ENCODE data around the gene KMT5C. TPM values are rescaled to one million over a fixed set of nuclear protein-coding genes. Genes with fewer than 3 reads are reported as not detected.

The KMT5C gene
- total and polyA plus RNA-seq, 10 of the 15 experiments (the other 5 are each of a cell fraction or from before 2014, with no cell fraction given), result 0.20 to 15.8 (median 4.3) TPM; not detected in 1

DNA sequence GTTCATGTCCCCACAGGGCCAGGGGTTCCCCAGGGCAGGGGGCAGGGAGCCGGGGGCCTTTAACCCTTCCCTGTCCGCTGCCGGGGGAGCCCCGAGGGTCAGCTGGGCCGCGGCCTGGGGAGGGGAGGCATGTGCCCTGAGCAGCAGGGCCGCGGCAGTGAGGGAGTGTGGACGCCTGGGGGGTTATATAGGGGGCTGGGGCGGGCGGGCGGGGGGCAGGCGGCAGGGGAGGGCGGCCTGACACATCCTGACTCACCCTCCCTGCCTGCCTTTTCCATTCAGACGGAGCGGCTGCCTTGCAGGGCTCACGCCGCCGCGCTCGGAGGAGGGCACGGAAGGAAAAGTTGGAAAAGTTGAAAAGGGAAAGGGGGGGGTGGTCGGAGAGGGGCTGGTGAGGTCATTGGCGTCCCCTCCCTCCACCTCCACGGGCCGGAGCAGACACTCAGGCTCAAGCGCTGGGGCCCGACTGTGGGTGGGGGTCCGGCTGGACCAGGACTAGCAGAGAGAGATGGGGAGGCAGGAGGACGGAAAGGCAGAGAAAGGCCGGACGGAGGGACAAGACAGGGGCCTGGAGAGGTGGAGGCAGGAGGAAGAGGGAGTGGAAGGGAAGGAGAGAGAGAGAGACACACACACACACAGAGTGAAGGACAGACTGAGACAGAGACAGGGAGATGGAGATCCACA is 30.8 kb downstream of the KMT5C start, which contains the start of gene IL11:
TSS of gene IL11 (minus strand) at position 159 of the 684 bp plus-strand sequence. CDS start at position 6, 153 bp downstream.
- Histone ChIP-seq H3K36me3 (ENCODE audit: control insufficient read depth in 2 of 2, insufficient read depth in 2 of 2, low read length in 1 of 2) (no peaks in the 10 kb centered on the region), H3K27ac (ENCODE audit: control insufficient read depth, insufficient read depth) (no peak within 1 kb of the TSS), H3K9me3 (replicated peaks; ENCODE audit: control insufficient read depth, insufficient read depth, low read length) (no peaks in the 10 kb centered on the region), H3K4me3 (no peak within 1 kb of the TSS), H3K4me2 (ENCODE audit: control insufficient read depth, insufficient read depth) (0 out of 2 replicates have a peak within 1 kb of the TSS, but pooled peaks have one; percentile 17), H3K4me1 (ENCODE audit: control insufficient read depth, insufficient read depth, low read length) (no peaks in the 10 kb centered on the region), H4K20me1 (ENCODE audit: control insufficient read depth, insufficient read depth) (no peaks in the 10 kb centered on the region), H2AFZ (ENCODE audit: control insufficient read depth, low read depth, low read length) (no peak within 1 kb of the TSS), H3K9ac (ENCODE audit: control insufficient read depth, insufficient read depth, low read length) (no peak within 1 kb of the TSS), H3K79me2 (ENCODE audit: control insufficient read depth, insufficient read depth, low read length) (no peaks in the 10 kb centered on the region), H3K27me3 (replicated peaks in 1 of 2; ENCODE audit: control insufficient read depth in 2 of 2, insufficient read depth in 2 of 2, low read length in 1 of 2) (peaks cover 3 to 10% of the 10 kb centered on the region in 2 experiments)
- in situ Hi-C loops (cut with MboI) (no loop called here), intact Hi-C loops (cut with micrococcal nuclease; ENCODE audit: unreplicated experiment) (no loop called here)
- ChIA-PET POLR2A (no interaction called here), RAD21 (ENCODE audit: unreplicated experiment) (no interaction called here), CTCF (no interaction called here), SMC1A (ENCODE audit: uncharacterized antibody, unreplicated experiment) (no interaction called here)
- no peak for ATAC-seq
- no peak for FAIRE-seq
- 27% methylated on average over 25 of the region's 32 CpGs for WGBS (ENCODE audit: insufficient coverage, insufficient replicate concordance, low lambda C conversion rate, missing lambda C conversion rate)
- no peak for TF ChIP-seq NFIC (IDR thresholded peaks at IDR 0.05; ENCODE audit: low read depth, low read length)
- no peak for TF ChIP-seq E2F8 (IDR thresholded peaks at IDR 0.05; ENCODE audit: low read depth, partially characterized antibody)
- no peak for TF ChIP-seq BACH1 (IDR thresholded peaks at IDR 0.05; ENCODE audit: borderline replicate concordance)
- TF ChIP-seq MAX (IDR thresholded peaks at IDR 0.05; ENCODE audit: low read depth, low read length), result no peak
- TF ChIP-seq POLR2A (IDR thresholded peaks at IDR 0.05; ENCODE audit: low read depth, low read length), result no peak
- TF ChIP-seq SIX5 (IDR thresholded peaks at IDR 0.05; ENCODE audit: low read depth, low read length, severe bottlenecking), result no peak
- TF ChIP-seq, protein P1, sequence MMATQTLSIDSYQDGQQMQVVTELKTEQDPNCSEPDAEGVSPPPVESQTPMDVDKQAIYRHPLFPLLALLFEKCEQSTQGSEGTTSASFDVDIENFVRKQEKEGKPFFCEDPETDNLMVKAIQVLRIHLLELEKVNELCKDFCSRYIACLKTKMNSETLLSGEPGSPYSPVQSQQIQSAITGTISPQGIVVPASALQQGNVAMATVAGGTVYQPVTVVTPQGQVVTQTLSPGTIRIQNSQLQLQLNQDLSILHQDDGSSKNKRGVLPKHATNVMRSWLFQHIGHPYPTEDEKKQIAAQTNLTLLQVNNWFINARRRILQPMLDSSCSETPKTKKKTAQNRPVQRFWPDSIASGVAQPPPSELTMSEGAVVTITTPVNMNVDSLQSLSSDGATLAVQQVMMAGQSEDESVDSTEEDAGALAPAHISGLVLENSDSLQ (IDR thresholded peaks at IDR 0.05), result no peak
- no peak for TF ChIP-seq RFX5 (IDR thresholded peaks at IDR 0.05; ENCODE audit: low read depth, low read length)
- TF ChIP-seq SUPT20H (IDR thresholded peaks at IDR 0.05; ENCODE audit: borderline replicate concordance, control insufficient read depth, low read depth, low read length), result no peak
- TF ChIP-seq ZBED1 (IDR thresholded peaks at IDR 0.05; ENCODE audit: borderline replicate concordance), result no peak
- no peak for TF ChIP-seq POU2F2 (IDR thresholded peaks at IDR 0.05; ENCODE audit: borderline replicate concordance, low read depth, low read length)
- TF ChIP-seq IRF5 (IDR thresholded peaks at IDR 0.05; ENCODE audit: borderline replicate concordance), result no peak
- no TSS peak for BruUV-seq (replicated peaks)
- DNase-seq (ENCODE audit: low read depth, low spot score), result no peak
